Stimulated activated effector memory CD8-positive, alpha-beta T cell treated with anti-CD3 and anti-CD28 coated beads, Interleukin-12 subunit alpha, Interleukin-12 subunit beta, amount 100 ng/mL, for 72 hours (primary cell): ENCODE measurements around the gene KCNH4.
A peak's percentile ranks its signal among the peaks of the same experiment; 100 is the strongest.

Experiments
- ATAC-seq: fragments of 150-1000 bp; cut with Tn5 transposase; 2 replicates; pipeline ENCODE4 v1.10.0; 2021
- DNase-seq, 2 donors: peaks; one replicate each; pipeline ENCODE4 v3.0.0; 2021 to 2022; ENCODE audit warnings: low spot score in 2 of 2
- H3K27ac Mint-ChIP-seq: one replicate; pipeline ENCODE4 v1.8.0; 2022; ENCODE audit warnings: mild to moderate bottlenecking, mixed read lengths
- H3K36me3 Mint-ChIP-seq: one replicate; pipeline ENCODE4 v1.8.0; 2022; ENCODE audit warnings: mild to moderate bottlenecking, mixed read lengths
- H3K4me1 Mint-ChIP-seq: one replicate; pipeline ENCODE4 v1.8.0; 2022; ENCODE audit warnings: mixed read lengths
- H3K4me3 Mint-ChIP-seq: one replicate; pipeline ENCODE4 v1.8.0; 2022; ENCODE audit warnings: mild to moderate bottlenecking, mixed read lengths
- H3K9me3 Mint-ChIP-seq: one replicate; pipeline ENCODE4 v1.8.0; 2022; ENCODE audit warnings: mixed read lengths

KCNH4 gene

DNA sequence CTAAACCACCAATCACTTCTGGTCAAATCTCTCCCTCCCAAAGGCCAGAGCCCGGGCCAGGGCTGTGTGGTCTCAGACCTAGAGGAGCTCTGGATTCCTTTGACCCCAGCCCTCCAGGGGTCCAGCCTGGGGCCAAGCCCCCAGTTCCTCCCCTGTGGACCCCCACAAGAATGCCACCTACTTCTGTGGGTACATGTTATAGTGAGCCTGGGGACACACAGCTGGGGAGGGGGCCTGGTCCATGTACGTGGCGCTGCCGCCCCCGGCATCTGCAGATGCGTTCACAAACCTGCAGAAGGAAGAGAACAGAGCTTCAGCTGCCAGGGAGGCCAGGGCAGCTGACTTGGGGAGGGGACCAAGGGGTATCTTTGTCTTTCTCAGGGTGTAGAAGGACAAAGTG, 21.2 kb upstream of the KCNH4 start:
- H3K4me3 Mint-ChIP-seq, result no peak overlapping the region
- no peaks in the 10 kb centered on the region for H3K9me3 Mint-ChIP-seq
- ATAC-seq (no peak), DNase-seq (no peak)
- H3K27ac Mint-ChIP-seq, result peak overlapping the region; percentile 36
- peaks cover 5% of the 10 kb centered on the region for H3K4me1 Mint-ChIP-seq
- peaks cover 95% of the 10 kb centered on the region for H3K36me3 Mint-ChIP-seq

- peaks cover 5% of the 10 kb centered on the region for H3K4me1 Mint-ChIP-seq
- peaks cover 95% of the 10 kb centered on the region for H3K36me3 Mint-ChIP-seq
- no peaks in the 10 kb centered on the region for H3K9me3 Mint-ChIP-seq
- no peak for DNase-seq
- H3K27ac Mint-ChIP-seq, result peak overlapping the region; percentile 36
- no peak for ATAC-seq
- no peak overlapping the region for H3K4me3 Mint-ChIP-seq
Observed at GRCh38 chr17:42201458-42201772, 20.5 kb upstream of the KCNH4 start.

GRCh38 chr17:42200706-42201457, 19.9 kb upstream of the KCNH4 start:
- H3K36me3 Mint-ChIP-seq, result peaks cover 90% of the 10 kb centered on the region
- H3K9me3 Mint-ChIP-seq, result no peaks in the 10 kb centered on the region
- H3K4me1 Mint-ChIP-seq, result peaks cover 5% of the 10 kb centered on the region
- H3K27ac Mint-ChIP-seq, result peak overlapping the region; percentile 58
- H3K4me3 Mint-ChIP-seq, result no peak overlapping the region
- DNase-seq (no peak), ATAC-seq (no peak)

DNA sequence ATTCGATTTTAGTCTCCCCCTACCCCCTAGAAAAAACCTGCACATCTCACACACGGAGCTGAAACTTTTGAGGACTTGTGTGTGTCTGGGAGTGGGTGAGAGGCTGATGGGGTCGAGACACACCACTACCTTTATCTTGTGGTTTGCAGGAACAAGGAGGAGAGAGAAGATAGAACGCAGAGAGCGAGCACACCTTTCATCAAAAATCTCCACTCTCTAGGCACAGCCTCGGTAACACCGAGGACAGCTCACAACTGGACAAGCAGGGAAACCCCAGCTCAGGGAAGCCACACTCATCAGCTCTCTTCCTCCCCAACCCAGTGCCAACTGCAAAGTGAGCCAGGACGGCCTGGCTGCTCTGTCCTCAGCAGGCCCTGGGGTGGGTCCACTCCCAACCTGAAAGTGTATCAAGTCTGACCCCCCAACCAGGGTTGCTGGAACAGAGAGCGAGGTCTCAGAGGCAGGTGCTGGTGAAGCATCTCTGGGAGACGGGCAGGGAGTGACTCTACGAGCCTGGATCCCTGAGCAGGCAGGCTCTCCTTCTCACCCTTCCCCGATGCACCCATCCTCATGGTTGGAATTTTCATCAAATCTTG, 18.6 kb upstream of the KCNH4 start:
- Mint-ChIP-seq H3K36me3 (peaks cover 79% of the 10 kb centered on the region), H3K4me3 (no peak overlapping the region), H3K4me1 (peaks cover 7% of the 10 kb centered on the region), H3K9me3 (no peaks in the 10 kb centered on the region), H3K27ac (peak overlapping the region; percentile 74)
- ATAC-seq (no peak), DNase-seq (no peak)

DNA sequence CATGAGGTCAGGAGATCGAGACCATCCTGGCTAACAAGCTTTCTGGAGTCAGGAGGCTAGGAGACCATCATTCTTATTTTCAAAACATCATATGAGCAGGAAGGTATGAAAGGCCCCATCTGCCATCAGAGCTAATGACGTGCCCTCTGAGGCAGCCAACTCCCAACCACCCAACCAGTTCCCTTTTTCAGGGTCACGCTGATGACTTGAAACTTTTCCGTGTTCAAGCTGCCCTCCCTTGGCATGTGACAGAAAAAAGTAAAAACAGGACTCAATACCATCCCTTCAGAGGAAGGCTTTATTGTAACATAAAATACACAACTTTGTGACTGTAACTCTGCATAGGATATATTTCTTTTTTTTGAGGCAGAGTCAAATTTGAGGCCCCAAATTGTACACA, 18.0 kb upstream of the KCNH4 start:
- H3K4me3 Mint-ChIP-seq, result no peak overlapping the region
- H3K36me3 Mint-ChIP-seq, result peaks cover 79% of the 10 kb centered on the region
- H3K4me1 Mint-ChIP-seq, result peaks cover 13% of the 10 kb centered on the region
- H3K27ac Mint-ChIP-seq, result no peak overlapping the region
- no peak for DNase-seq
- no peaks in the 10 kb centered on the region for H3K9me3 Mint-ChIP-seq
- ATAC-seq, result no peak

DNA sequence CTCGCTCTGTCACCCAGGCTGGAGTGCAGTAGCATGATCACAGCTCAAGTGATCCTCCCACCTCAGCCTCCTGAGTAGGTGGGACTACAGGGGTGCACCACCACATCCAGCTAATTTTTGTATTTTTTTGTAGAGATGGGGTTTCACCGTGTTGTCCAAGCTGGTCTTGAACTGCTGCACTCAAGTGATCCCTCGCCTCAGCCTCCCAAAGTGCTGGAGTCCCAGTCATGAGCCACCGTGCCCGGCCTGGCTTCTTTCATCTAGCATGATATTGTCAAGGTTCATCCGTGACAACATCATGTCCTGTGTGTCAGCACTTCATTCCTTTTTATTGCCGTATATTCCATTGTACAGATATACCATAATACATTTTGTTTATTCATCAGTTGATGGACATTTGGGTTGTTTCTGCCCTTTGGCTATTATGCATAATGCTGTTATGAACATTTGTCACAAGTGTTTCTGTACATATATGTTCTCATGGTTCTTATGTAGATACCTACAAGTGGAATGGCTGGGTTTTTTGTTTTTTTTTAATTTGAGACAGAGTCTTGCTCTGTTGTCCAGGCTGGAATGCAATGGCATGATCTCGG, 16.7 kb upstream of the KCNH4 start:
- Mint-ChIP-seq H3K4me3 (no peak overlapping the region), H3K36me3 (peaks cover 74% of the 10 kb centered on the region), H3K9me3 (no peaks in the 10 kb centered on the region), H3K4me1 (peaks cover 24% of the 10 kb centered on the region), H3K27ac (no peak overlapping the region)
- ATAC-seq (no peak), DNase-seq (no peak)

DNA sequence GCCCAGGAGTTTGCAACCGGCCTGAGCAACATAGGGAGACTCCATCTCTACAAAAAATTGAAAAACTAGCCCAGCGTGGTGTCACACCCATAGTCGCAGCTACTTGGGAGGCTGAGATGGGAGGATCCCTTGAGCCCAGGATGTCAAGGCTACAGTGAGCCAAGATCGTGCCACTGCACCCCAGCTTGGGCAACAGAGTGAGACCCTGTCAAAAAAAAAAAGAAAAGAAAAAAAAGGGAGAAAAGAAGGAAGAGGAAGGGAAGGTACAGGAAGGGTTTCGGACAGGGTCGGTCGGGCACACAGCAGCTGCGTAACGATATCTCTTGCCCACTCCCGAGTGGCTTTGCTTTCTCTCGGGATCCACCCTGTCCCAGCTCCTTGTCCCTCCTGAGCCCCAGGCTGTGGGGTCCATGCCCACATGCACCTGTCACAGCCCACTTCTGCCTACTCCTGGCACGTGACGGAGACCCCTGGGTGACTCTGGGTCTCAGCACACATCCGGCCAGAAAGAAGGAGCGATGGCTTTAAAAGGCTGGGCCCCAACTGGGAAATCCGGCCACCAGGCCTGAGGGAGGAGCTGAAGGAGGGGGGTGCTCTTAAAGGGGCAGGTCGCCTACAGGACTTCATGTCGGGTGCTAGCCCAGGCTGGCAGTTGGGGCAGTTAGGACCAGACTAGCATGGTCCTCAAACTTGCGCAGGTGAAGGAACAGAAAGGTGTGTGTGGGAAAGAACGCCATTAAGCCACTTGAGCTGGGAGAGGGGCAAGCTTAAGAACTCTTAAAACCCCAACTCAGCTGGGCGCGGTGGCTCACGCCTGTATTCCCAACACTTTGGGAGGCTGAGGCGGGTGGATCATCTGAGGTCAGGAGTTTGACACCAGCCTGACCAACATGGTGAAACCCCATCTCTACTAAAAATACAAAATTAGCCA, 13.3 kb upstream of the KCNH4 start, which contains the start of gene GHDC:
TSS of gene GHDC (minus strand) at position 526 of the 931 bp plus-strand sequence. CDS start 913 bp downstream, outside the sequence.
- Mint-ChIP-seq H3K27ac (peak within 1 kb of the TSS; percentile 90), H3K4me1 (peaks cover 29% of the 10 kb centered on the region), H3K4me3 (peak within 1 kb of the TSS; percentile 89), H3K9me3 (no peaks in the 10 kb centered on the region), H3K36me3 (peaks cover 40% of the 10 kb centered on the region)
- DNase-seq (peak; percentile 60 to 87), ATAC-seq (peak; percentile 96)

GRCh38 chr17:42193216-42193968, 12.4 kb upstream of the KCNH4 start:
- ATAC-seq (no peak), DNase-seq (no peak)
- Mint-ChIP-seq H3K4me3 (peak overlapping the region; percentile 89), H3K4me1 (peaks cover 29% of the 10 kb centered on the region), H3K36me3 (peaks cover 33% of the 10 kb centered on the region), H3K9me3 (no peaks in the 10 kb centered on the region), H3K27ac (peak overlapping the region; percentile 90)

GRCh38 chr17:42192189-42193126, 11.5 kb upstream of the KCNH4 start:
- peak overlapping the region; percentile 89 for H3K4me3 Mint-ChIP-seq
- peaks cover 28% of the 10 kb centered on the region for H3K36me3 Mint-ChIP-seq
- no peaks in the 10 kb centered on the region for H3K9me3 Mint-ChIP-seq
- no peak for DNase-seq
- peaks cover 26% of the 10 kb centered on the region for H3K4me1 Mint-ChIP-seq
- ATAC-seq, result no peak
- H3K27ac Mint-ChIP-seq, result peak overlapping the region; percentile 90

GRCh38 chr17:42191275-42191608, 10.3 kb upstream of the KCNH4 start:
- no peak for DNase-seq

DNA sequence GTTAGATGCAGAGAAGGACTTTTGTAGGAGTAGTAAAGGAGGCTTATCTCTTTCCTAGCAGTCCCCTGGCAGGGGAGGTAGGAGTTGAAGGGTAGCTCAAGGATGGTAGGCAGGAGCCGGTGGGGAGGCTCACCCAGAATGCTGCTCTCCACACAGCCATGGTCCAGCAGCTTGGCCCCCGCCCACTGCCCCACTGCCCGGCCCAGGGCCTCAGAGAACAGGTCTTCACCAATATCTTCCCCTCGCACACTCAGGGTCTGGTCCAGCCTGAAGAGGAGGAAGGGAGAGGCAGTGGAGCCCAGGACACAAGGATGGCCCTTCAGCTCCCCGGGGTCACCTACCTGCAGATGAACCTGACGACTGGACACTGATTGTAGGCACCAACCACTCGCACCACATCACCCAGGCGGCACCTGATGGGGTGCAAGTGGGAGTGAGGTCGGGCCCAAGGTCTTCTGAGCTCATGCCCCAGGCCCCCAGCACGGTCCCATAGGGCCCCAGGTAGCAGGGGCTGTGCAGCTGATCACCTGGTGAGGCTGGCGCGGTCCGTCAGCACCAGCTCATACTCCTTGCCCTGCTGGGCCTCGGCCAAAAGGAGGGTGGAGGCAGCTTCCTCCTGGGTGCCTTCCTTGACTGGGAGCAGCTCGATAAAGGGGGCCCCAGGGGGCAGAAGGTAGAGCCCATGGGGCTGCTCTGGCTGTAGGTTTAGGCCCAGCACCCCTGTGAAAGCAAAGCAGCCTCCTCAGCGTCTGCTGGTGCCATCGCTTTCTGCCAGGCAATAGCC, 9.7 kb upstream of the KCNH4 start:
- Mint-ChIP-seq H3K9me3 (no peaks in the 10 kb centered on the region), H3K36me3 (peaks cover 17% of the 10 kb centered on the region), H3K4me3 (no peak overlapping the region), H3K4me1 (peaks cover 23% of the 10 kb centered on the region), H3K27ac (no peak overlapping the region)
- no peak for ATAC-seq
- no peak for DNase-seq

More at GRCh38 chr17:42191275-42191608, 10.3 kb upstream of the KCNH4 start:
- H3K9me3 Mint-ChIP-seq, result no peaks in the 10 kb centered on the region
- no peak overlapping the region for H3K27ac Mint-ChIP-seq
- H3K4me1 Mint-ChIP-seq, result peaks cover 23% of the 10 kb centered on the region
- ATAC-seq, result no peak
- H3K36me3 Mint-ChIP-seq, result peaks cover 17% of the 10 kb centered on the region
- no peak overlapping the region for H3K4me3 Mint-ChIP-seq

GRCh38 chr17:42189651-42189965, 8.7 kb upstream of the KCNH4 start:
- Mint-ChIP-seq H3K4me1 (peaks cover 28% of the 10 kb centered on the region), H3K27ac (no peak overlapping the region), H3K9me3 (no peaks in the 10 kb centered on the region), H3K4me3 (no peak overlapping the region), H3K36me3 (peaks cover 15% of the 10 kb centered on the region)
- no peak for ATAC-seq
- DNase-seq, result no peak
